ENCODE results near the gene SGTA. TPM values are rescaled to one million over a fixed set of nuclear protein-coding genes. Genes with fewer than 3 reads are reported as not detected.

The SGTA gene
- total RNA-seq, 2 experiments from 2014 or later = 51.0 to 51.1 TPM

DNA sequence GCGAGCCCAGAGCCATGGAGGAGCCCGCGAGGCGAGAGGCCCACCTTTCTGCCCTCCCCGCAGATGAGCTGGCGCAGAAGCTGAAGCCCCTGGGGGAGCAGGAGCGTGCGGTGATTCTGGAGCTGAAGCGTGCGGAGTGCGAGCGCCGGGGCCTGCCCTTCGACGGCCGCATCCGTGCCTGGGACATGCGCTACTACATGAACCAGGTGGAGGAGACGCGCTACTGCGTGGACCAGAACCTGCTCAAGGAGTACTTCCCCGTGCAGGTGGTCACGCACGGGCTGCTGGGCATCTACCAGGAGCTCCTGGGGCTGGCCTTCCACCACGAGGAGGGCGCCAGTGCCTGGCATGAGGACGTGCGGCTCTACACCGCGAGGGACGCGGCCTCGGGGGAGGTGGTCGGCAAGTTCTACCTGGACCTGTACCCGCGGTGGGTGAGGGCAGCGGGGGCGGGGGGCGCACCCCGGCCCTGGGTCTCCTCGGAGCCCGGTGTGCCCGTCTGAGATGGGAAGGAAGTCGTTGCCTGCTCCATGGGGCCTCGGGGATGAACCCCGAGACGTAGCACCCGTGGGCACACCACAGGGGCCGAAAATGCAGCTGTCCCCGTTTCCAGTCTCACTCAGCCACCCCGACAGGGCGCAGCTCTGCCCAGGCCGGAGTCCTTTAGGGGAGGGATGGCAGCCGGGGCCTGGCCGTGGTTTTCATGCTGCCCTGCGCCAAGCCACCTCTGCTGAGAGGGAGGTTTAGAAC is 24.5 kb upstream of the SGTA start:
- Mint-ChIP-seq H3K9me3 (ENCODE audit: insufficient read depth) (no peaks in the 10 kb centered on the region), H3K27me3 (ENCODE audit: low read depth) (no peaks in the 10 kb centered on the region), H3K36me3 (ENCODE audit: low read depth) (peaks cover 29% of the 10 kb centered on the region), H3K27ac (no peak overlapping the region), H3K4me3 (no peak overlapping the region), H3K4me1 (ENCODE audit: low read depth) (no peaks in the 10 kb centered on the region)
- CTCF ChIA-PET = no interaction called here
- POLR2A ChIA-PET = no interaction called here
- ATAC-seq (no peak), DNase-seq (no peak)

DNA sequence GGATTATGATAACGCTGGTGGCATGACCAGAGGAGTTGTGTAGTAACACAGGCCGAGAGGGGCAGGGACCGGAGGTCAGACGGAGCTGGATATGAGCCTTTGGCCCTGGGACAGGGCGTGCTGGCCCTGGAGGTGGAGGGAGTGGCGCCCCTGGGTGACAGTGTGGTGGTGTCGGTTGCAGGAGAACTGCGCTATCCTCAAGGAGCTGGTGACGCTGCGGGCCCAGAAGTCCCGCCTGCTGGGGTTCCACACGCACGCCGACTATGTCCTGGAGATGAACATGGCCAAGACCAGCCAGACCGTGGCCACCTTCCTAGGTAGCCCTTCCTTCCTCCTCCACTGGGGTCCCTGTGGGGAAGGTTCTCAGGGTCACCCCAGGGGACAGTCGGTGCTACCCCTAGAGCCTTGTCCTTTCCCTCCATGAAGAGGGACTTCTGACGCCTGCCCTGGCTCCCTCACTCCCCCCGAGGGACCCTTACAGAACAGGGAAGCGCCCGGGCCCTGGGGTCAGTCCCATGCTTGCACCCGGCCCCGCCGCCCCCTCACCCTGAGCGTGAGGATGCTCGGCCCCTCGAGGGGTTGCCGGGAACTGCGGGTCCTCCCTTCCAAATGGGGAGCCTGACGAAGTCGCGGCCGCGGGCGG is 23.8 kb upstream of the SGTA start:
- no peaks in the 10 kb centered on the region for H3K9me3 Mint-ChIP-seq (ENCODE audit: insufficient read depth)
- no peak overlapping the region for H3K4me3 Mint-ChIP-seq
- no peaks in the 10 kb centered on the region for H3K4me1 Mint-ChIP-seq (ENCODE audit: low read depth)
- H3K36me3 Mint-ChIP-seq (ENCODE audit: low read depth) = peaks cover 32% of the 10 kb centered on the region
- no peak for ATAC-seq
- H3K27ac Mint-ChIP-seq = no peak overlapping the region
- ChIA-PET POLR2A (no interaction called here), CTCF (no interaction called here)
- no peaks in the 10 kb centered on the region for H3K27me3 Mint-ChIP-seq (ENCODE audit: low read depth)
- DNase-seq = no peak

DNA sequence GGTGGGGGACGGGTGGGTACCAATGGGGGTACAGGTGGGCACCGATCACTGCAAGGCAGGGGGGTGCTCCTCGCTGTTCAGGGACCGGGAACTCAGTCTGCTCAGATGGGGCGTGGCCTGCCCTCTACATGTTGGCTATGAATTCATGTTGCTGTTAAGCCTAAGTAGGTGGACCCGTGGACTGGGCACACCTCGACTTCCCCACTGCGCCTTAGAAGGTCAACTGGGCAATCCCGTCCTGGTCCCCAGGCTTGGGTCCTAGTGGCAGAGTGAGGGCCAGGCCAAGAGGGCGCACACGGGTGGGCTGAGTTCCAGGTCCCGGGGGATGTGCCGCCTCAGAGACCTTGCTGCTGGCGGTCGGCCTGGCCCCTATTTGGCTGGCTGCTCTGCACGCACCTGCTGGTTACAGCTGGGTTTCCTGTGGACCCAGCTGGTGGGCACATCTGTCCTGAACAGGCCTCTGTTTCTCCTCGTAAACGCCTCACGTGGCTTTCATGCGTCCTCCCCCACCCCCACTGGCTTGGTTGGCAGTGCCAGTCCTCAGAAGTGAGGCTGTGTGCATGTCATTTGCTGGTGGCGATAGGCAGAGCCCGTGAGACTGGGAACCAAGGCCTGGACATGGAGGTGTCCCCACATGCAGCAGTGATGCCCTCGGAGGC is 23.0 kb upstream of the SGTA start:
- Mint-ChIP-seq H3K9me3 (ENCODE audit: insufficient read depth) (no peaks in the 10 kb centered on the region), H3K27ac (no peak overlapping the region), H3K4me1 (ENCODE audit: low read depth) (no peaks in the 10 kb centered on the region), H3K4me3 (no peak overlapping the region), H3K27me3 (ENCODE audit: low read depth) (no peaks in the 10 kb centered on the region), H3K36me3 (ENCODE audit: low read depth) (peaks cover 34% of the 10 kb centered on the region)
- DNase-seq (no peak), ATAC-seq (no peak)
- POLR2A ChIA-PET = no interaction called here
- CTCF ChIA-PET = no interaction called here

GRCh38 chr19:2805261-2805900 is 22.3 kb upstream of the SGTA start:
- no peak for DNase-seq
- Mint-ChIP-seq H3K27me3 (ENCODE audit: low read depth) (no peaks in the 10 kb centered on the region), H3K27ac (no peak overlapping the region), H3K4me3 (no peak overlapping the region), H3K4me1 (ENCODE audit: low read depth) (no peaks in the 10 kb centered on the region), H3K9me3 (ENCODE audit: insufficient read depth) (no peaks in the 10 kb centered on the region), H3K36me3 (ENCODE audit: low read depth) (peaks cover 38% of the 10 kb centered on the region)
- ChIA-PET CTCF (no interaction called here), POLR2A (no interaction called here)
- ATAC-seq = no peak

- Mint-ChIP-seq H3K36me3 (ENCODE audit: low read depth) (peaks cover 34% of the 10 kb centered on the region), H3K9me3 (ENCODE audit: insufficient read depth) (no peaks in the 10 kb centered on the region), H3K27ac (peak overlapping the region; percentile 20), H3K4me3 (no peak overlapping the region), H3K27me3 (ENCODE audit: low read depth) (no peaks in the 10 kb centered on the region), H3K4me1 (ENCODE audit: low read depth) (no peaks in the 10 kb centered on the region)
- no peak for DNase-seq
- CTCF ChIA-PET = no interaction called here
- POLR2A ChIA-PET = interaction anchor here (0.6 kb wide), 1 partner anchor 339 kb away, joined by 3 read pairs; no protein-coding TSS in a partner anchor
- no peak for ATAC-seq
These were observed 21.3 kb upstream of the SGTA start for GRCh38 chr19:2804156-2805004.

GRCh38 chr19:2803486-2804155 is 20.5 kb upstream of the SGTA start:
- H3K9me3 Mint-ChIP-seq (ENCODE audit: insufficient read depth) = no peaks in the 10 kb centered on the region
- DNase-seq (no peak), ATAC-seq (no peak)
- CTCF ChIA-PET = no interaction called here
- H3K27ac Mint-ChIP-seq = peak overlapping the region; percentile 20
- no peak overlapping the region for H3K4me3 Mint-ChIP-seq
- H3K27me3 Mint-ChIP-seq (ENCODE audit: low read depth) = no peaks in the 10 kb centered on the region
- H3K36me3 Mint-ChIP-seq (ENCODE audit: low read depth) = peaks cover 26% of the 10 kb centered on the region
- POLR2A ChIA-PET = no interaction called here
- H3K4me1 Mint-ChIP-seq (ENCODE audit: low read depth) = no peaks in the 10 kb centered on the region

DNA sequence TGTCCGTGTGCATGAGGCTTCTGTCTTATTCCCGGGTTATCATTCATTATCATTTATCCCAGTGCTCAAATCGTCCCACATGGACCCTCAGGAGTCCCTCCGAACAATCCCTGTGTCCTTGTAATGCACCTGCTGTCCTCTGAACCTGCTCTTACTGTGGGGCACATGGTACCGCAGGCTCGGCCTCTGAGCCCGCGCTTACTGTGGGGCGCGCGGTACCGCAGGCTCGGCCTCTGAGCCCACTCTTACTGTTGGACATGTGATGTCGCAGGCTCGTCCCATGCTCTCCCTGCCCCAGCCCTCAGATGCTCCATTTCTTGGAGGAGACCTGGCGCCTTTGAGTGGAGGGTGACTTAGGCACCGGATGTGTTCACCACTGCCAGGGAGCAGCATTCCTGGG is 19.8 kb upstream of the SGTA start:
- no peak overlapping the region for H3K4me3 Mint-ChIP-seq
- no peak overlapping the region for H3K27ac Mint-ChIP-seq
- H3K27me3 Mint-ChIP-seq (ENCODE audit: low read depth) = no peaks in the 10 kb centered on the region
- DNase-seq = no peak
- ATAC-seq = no peak
- no peaks in the 10 kb centered on the region for H3K4me1 Mint-ChIP-seq (ENCODE audit: low read depth)
- no peaks in the 10 kb centered on the region for H3K9me3 Mint-ChIP-seq (ENCODE audit: insufficient read depth)
- peaks cover 25% of the 10 kb centered on the region for H3K36me3 Mint-ChIP-seq (ENCODE audit: low read depth)
- CTCF ChIA-PET = no interaction called here
- POLR2A ChIA-PET = no interaction called here

DNA sequence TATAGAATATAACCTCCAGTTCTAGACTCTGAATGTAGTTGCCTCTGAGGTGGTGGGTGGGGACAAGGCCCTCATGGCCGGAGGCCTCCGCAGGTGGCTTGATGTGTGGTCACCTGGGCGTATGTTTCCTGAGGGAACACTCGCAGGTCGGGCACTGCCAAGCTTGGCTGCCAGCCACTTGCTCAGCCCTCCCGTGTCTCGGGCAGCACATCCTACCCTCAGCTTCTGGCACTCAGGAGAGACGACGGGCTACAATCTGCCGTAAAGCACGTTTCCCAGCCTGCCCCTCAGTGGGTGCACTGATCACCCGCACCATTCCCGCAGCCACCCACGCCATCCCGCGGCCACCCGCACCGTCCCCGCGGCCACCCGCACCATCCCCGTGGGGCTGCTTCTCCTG is 17.4 kb upstream of the SGTA start:
- Mint-ChIP-seq H3K9me3 (ENCODE audit: insufficient read depth) (no peaks in the 10 kb centered on the region), H3K4me3 (no peak overlapping the region), H3K36me3 (ENCODE audit: low read depth) (peaks cover 32% of the 10 kb centered on the region), H3K4me1 (ENCODE audit: low read depth) (no peaks in the 10 kb centered on the region), H3K27me3 (ENCODE audit: low read depth) (no peaks in the 10 kb centered on the region), H3K27ac (no peak overlapping the region)
- ChIA-PET POLR2A (no interaction called here), CTCF (no interaction called here)
- DNase-seq (no peak), ATAC-seq (no peak)

GRCh38 chr19:2799273-2800020 is 16.4 kb upstream of the SGTA start:
- Mint-ChIP-seq H3K4me3 (no peak overlapping the region), H3K4me1 (ENCODE audit: low read depth) (no peaks in the 10 kb centered on the region), H3K27me3 (ENCODE audit: low read depth) (no peaks in the 10 kb centered on the region), H3K36me3 (ENCODE audit: low read depth) (peaks cover 33% of the 10 kb centered on the region), H3K9me3 (ENCODE audit: insufficient read depth) (no peaks in the 10 kb centered on the region), H3K27ac (no peak overlapping the region)
- ATAC-seq = no peak
- ChIA-PET POLR2A (no interaction called here), CTCF (no interaction called here)
- no peak for DNase-seq

DNA sequence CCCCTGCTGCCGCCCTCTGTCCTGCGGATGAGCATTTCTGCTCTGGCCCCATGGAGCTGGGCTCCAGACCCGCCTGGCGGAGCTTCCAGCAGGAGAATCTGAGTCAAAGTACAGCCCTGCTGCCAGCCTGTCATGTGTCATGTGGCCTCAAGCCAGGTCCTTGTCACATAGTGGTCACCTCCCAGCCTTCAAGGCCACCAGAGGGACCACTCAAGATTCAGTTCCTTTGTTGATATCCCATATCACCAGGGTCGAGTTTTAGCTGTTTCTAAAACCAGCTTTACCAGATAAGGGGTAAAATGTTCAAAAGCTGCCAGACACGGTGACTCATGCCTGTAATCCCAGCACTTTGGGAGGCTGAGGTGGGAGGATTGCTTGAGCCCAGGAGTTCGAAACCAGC is 15.7 kb upstream of the SGTA start:
- H3K9me3 Mint-ChIP-seq (ENCODE audit: insufficient read depth) = no peaks in the 10 kb centered on the region
- ChIA-PET CTCF (no interaction called here), POLR2A (no interaction called here)
- no peak for ATAC-seq
- no peak for DNase-seq
- H3K4me3 Mint-ChIP-seq = no peak overlapping the region
- no peaks in the 10 kb centered on the region for H3K4me1 Mint-ChIP-seq (ENCODE audit: low read depth)
- H3K27ac Mint-ChIP-seq = no peak overlapping the region
- no peaks in the 10 kb centered on the region for H3K27me3 Mint-ChIP-seq (ENCODE audit: low read depth)
- H3K36me3 Mint-ChIP-seq (ENCODE audit: low read depth) = peaks cover 38% of the 10 kb centered on the region

DNA sequence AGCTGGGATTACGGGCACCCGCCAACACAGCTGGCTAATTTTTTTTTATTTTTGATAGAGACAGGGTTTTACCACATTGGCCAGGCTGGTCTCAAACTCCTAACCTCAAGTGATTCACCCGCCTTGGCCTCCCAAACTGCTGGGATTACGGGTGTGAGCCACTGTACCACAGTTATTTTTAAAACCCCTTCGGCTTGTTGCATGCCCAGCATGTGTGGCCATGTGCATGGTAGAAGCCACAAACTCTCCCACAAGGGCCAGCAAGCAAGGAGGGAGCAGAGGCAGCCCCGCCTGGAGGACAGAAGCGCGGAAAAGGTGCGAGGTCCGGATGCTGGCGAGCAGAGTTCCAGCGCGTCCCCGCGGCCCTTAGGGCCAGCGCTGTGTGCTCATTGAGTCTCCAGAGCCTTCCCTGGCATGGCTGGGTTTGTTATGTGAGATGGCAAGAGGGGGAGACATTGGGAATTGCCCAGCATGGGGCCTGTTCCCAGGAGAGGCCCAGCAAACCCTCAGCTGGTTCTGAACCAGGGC is 15.1 kb upstream of the SGTA start:
- Mint-ChIP-seq H3K9me3 (ENCODE audit: insufficient read depth) (no peaks in the 10 kb centered on the region), H3K27ac (no peak overlapping the region), H3K27me3 (ENCODE audit: low read depth) (no peaks in the 10 kb centered on the region), H3K4me3 (no peak overlapping the region), H3K36me3 (ENCODE audit: low read depth) (peaks cover 41% of the 10 kb centered on the region), H3K4me1 (ENCODE audit: low read depth) (no peaks in the 10 kb centered on the region)
- ChIA-PET CTCF (no interaction called here), POLR2A (no interaction called here)
- DNase-seq (no peak), ATAC-seq (no peak)
